HepG2 (cell line): ENCODE measurements around the gene CNTROB. TPM values are rescaled to one million over a fixed set of nuclear protein-coding genes. Genes with fewer than 3 reads are reported as not detected.

Source experiments
- ESRRA ChIP-seq: sonication (generic); formaldehyde crosslinking; IDR thresholded peaks from 2 replicates; pipeline ENCODE4 v1.5.1; 2020; ENCODE audit warnings: mild to moderate bottlenecking, low read depth, missing genetic modification reagents
- ETV5 ChIP-seq: IDR thresholded peaks from 2 replicates; pipeline ENCODE4 v1.6.1; 2018; ENCODE audit warnings: missing biosample characterization, missing genetic modification reagents, inconsistent platforms, borderline replicate concordance
- FOXM1 ChIP-seq: sonication (generic); formaldehyde crosslinking; IDR thresholded peaks from 2 replicates; pipeline ENCODE4 v1.5.0; 2020; ENCODE audit warnings: missing genetic modification reagents
- SNRNP70 ChIP-seq: fragments of 200-400 bp; formaldehyde crosslinking; IDR thresholded peaks from 2 replicates; pipeline ENCODE4 v1.6.1; 2017; ENCODE audit warnings: mild to moderate bottlenecking, low read depth, low read length, moderate library complexity
- ZBTB3 ChIP-seq: sonication (generic); formaldehyde crosslinking; IDR thresholded peaks from 2 replicates; pipeline ENCODE4 v1.4.0; 2020; ENCODE audit warnings: low read depth, mild to moderate bottlenecking, moderate library complexity, missing genetic modification reagents, borderline replicate concordance
- ZNF430 ChIP-seq: sonication (generic); formaldehyde crosslinking; IDR thresholded peaks from 2 replicates; pipeline ENCODE4 v1.9.0; 2021; ENCODE audit warnings: mild to moderate bottlenecking, missing genetic modification reagents
- ZNF446 ChIP-seq: sonication (generic); formaldehyde crosslinking; IDR thresholded peaks from 2 replicates; pipeline ENCODE4 v1.5.0; 2020; ENCODE audit warnings: mild to moderate bottlenecking, missing genetic modification reagents
- ZNF501 ChIP-seq: sonication (generic); formaldehyde crosslinking; IDR thresholded peaks from 2 replicates; pipeline ENCODE4 v1.5.1; 2020; ENCODE audit warnings: mild to moderate bottlenecking, moderate library complexity, missing genetic modification reagents
- ZNF75D ChIP-seq: sonication (generic); formaldehyde crosslinking; IDR thresholded peaks from 2 replicates; pipeline ENCODE4 v1.8.1; 2023; ENCODE audit warnings: missing genetic modification reagents, mild to moderate bottlenecking, borderline replicate concordance
- polyA plus RNA-seq, 8 experiments: library from polyadenylated mRNA; depleted of rRNA in 3 of 8; stranded (reverse) in 7 of 8; unstranded in 1 of 8; fragments of >200 nt; fragmentation: Illumina TruSeq in 4 of 8; extraction: Trizol in 4 of 8; gene quantifications; 2 replicates each; pipeline versions ENCODE4 v1.2.1 to v1.2.3, GENCODE V29; 2011 to 2016; ENCODE audit warnings: low read depth in 4 of 8, missing spikeins in 1 of 8, mixed read lengths in 1 of 8; ENCODE audit not compliant: insufficient read depth in 1 of 8
- total RNA-seq, 5 experiments: library from RNA; depleted of rRNA; stranded (reverse); fragments of >200 nt; fragmentation: Illumina TruSeq; extraction: Trizol; gene quantifications; 2 replicates each; pipeline ENCODE4 v1.2.3, GENCODE V29; 2016; ENCODE audit warnings: low read depth in 1 of 5
- TF ChIP-seq, protein P1 (sequence below): sonication (generic); formaldehyde crosslinking; IDR thresholded peaks from 2 replicates; pipeline ENCODE4 v1.8.1; 2023; ENCODE audit warnings: mild to moderate bottlenecking, missing genetic modification reagents
- TF ChIP-seq, protein P2 (sequence below): sonication (generic); formaldehyde crosslinking; IDR thresholded peaks from one replicate; pipeline ENCODE4 v1.5.1; 2020; ENCODE audit warnings: mild to moderate bottlenecking, missing genetic modification reagents; ENCODE audit errors: not compliant biosample characterization

Gene CNTROB
- total and polyA plus RNA-seq, 2 of the 13 experiments (the other 11 are each of a cell fraction or from before 2014, with no cell fraction given) = 21.2 to 24.1 TPM

- TF ChIP-seq, protein P1, sequence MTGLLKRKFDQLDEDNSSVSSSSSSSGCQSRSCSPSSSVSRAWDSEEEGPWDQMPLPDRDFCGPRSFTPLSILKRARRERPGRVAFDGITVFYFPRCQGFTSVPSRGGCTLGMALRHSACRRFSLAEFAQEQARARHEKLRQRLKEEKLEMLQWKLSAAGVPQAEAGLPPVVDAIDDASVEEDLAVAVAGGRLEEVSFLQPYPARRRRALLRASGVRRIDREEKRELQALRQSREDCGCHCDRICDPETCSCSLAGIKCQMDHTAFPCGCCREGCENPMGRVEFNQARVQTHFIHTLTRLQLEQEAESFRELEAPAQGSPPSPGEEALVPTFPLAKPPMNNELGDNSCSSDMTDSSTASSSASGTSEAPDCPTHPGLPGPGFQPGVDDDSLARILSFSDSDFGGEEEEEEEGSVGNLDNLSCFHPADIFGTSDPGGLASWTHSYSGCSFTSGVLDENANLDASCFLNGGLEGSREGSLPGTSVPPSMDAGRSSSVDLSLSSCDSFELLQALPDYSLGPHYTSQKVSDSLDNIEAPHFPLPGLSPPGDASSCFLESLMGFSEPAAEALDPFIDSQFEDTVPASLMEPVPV = no peak
- no peak for TF ChIP-seq ZNF446
- TF ChIP-seq FOXM1 (CRISPR knock-in tag) = no peak
- TF ChIP-seq SNRNP70 = no peak
- TF ChIP-seq ETV5 (CRISPR knock-in tag) = no peak
- no peak for TF ChIP-seq ZBTB3 (CRISPR knock-in tag)
- TF ChIP-seq, protein P2, sequence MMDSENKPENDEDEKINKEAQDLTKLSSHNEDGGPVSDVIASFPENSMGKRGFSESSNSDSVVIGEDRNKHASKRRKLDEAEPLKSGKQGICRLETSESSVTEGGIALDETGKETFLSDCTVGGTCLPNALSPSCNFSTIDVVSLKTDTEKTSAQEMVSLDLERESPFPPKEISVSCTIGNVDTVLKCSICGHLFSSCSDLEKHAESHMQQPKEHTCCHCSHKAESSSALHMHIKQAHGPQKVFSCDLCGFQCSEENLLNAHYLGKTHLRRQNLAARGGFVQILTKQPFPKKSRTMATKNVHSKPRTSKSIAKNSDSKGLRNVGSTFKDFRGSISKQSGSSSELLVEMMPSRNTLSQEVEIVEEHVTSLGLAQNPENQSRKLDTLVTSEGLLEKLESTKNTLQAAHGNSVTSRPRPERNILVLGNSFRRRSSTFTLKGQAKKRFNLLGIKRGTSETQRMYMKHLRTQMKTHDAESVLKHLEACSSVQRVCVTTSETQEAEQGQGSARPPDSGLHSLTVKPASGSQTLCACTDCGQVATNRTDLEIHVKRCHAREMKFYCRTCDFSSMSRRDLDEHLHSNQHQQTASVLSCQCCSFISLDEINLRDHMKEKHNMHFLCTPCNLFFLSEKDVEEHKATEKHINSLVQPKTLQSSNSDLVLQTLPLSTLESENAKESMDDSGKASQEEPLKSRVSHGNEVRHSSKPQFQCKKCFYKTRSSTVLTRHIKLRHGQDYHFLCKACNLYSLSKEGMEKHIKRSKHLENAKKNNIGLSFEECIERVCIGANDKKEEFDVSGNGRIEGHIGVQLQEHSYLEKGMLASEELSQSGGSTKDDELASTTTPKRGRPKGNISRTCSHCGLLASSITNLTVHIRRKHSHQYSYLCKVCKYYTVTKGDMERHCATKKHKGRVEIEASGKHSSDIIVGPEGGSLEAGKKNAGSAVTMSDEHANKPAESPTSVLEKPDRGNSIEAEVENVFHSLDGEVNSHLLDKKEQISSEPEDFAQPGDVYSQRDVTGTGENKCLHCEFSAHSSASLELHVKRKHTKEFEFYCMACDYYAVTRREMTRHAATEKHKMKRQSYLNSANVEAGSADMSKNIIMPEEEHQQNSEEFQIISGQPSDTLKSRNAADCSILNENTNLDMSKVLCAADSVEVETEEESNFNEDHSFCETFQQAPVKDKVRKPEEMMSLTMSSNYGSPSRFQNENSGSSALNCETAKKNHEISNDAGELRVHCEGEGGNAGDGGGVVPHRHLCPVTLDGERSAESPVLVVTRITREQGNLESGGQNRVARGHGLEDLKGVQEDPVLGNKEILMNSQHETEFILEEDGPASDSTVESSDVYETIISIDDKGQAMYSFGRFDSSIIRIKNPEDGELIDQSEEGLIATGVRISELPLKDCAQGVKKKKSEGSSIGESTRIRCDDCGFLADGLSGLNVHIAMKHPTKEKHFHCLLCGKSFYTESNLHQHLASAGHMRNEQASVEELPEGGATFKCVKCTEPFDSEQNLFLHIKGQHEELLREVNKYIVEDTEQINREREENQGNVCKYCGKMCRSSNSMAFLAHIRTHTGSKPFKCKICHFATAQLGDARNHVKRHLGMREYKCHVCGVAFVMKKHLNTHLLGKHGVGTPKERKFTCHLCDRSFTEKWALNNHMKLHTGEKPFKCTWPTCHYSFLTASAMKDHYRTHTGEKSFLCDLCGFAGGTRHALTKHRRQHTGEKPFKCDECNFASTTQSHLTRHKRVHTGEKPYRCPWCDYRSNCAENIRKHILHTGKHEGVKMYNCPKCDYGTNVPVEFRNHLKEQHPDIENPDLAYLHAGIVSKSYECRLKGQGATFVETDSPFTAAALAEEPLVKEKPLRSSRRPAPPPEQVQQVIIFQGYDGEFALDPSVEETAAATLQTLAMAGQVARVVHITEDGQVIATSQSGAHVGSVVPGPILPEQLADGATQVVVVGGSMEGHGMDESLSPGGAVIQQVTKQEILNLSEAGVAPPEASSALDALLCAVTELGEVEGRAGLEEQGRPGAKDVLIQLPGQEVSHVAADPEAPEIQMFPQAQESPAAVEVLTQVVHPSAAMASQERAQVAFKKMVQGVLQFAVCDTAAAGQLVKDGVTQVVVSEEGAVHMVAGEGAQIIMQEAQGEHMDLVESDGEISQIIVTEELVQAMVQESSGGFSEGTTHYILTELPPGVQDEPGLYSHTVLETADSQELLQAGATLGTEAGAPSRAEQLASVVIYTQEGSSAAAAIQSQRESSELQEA = no peak
- no peak for TF ChIP-seq ESRRA (CRISPR knock-in tag)
- TF ChIP-seq ZNF501 (CRISPR knock-in tag) = no peak
- no peak for TF ChIP-seq ZNF430 (CRISPR knock-in tag)
- TF ChIP-seq ZNF75D (CRISPR knock-in tag) = no peak
Observed at GRCh38 chr17:7935859-7936258, 3.9 kb downstream of the CNTROB start (continued).
